Measurements from ENCODE around the gene CRB1. TPM values are rescaled to one million over a fixed set of nuclear protein-coding genes. Genes with fewer than 3 reads are reported as not detected.

CRB1 gene
- total and polyA plus RNA-seq, 8 donors, result 0.09 to 0.31 (median 0.26) TPM

DNA sequence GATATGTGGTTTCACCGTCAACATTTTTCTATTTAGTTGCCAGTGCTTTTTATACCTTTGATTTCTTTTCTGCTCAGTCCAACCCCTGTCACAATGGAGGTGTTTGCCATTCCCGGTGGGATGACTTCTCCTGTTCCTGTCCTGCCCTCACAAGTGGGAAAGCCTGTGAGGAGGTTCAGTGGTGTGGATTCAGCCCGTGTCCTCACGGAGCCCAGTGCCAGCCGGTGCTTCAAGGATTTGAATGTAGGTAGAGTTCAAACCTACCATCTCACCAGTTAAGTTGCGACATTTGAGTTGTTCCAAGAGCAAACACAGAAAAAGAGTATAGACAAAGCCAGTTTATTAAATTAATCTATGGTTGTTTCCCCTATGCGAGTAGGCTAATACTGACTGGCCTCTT, 161.3 kb downstream of the CRB1 start:
- intact Hi-C loops (cut with DNase I), result no loop called here
- ATAC-seq (no peak), DNase-seq (peak in 1 of 4 donors; percentile 51)
- no peaks in the 10 kb centered on the region for H3K36me3 ChIP-seq
- no peaks in the 10 kb centered on the region for H3K4me1 ChIP-seq
- TF ChIP-seq, protein P1, sequence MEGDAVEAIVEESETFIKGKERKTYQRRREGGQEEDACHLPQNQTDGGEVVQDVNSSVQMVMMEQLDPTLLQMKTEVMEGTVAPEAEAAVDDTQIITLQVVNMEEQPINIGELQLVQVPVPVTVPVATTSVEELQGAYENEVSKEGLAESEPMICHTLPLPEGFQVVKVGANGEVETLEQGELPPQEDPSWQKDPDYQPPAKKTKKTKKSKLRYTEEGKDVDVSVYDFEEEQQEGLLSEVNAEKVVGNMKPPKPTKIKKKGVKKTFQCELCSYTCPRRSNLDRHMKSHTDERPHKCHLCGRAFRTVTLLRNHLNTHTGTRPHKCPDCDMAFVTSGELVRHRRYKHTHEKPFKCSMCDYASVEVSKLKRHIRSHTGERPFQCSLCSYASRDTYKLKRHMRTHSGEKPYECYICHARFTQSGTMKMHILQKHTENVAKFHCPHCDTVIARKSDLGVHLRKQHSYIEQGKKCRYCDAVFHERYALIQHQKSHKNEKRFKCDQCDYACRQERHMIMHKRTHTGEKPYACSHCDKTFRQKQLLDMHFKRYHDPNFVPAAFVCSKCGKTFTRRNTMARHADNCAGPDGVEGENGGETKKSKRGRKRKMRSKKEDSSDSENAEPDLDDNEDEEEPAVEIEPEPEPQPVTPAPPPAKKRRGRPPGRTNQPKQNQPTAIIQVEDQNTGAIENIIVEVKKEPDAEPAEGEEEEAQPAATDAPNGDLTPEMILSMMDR (IDR thresholded peaks at IDR 0.05), result no peak
- no peak overlapping the region for H3K27ac ChIP-seq
- no peaks in the 10 kb centered on the region for H3K9me3 ChIP-seq
- no peaks in the 10 kb centered on the region for H3K27me3 ChIP-seq
- H3K4me3 ChIP-seq, result no peak overlapping the region

DNA sequence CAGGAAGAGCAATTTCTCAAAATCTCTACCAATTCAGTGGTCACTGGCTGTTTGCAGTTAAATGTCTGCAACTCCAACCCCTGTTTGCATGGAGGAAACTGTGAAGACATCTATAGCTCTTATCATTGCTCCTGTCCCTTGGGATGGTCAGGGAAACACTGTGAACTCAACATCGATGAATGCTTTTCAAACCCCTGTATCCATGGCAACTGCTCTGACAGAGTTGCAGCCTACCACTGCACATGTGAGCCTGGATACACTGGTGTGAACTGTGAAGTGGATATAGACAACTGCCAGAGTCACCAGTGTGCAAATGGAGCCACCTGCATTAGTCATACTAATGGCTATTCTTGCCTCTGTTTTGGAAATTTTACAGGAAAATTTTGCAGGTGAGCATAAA, 167.2 kb downstream of the CRB1 start:
- Histone ChIP-seq H3K36me3 (no peaks in the 10 kb centered on the region), H3K4me1 (no peaks in the 10 kb centered on the region), H3K27ac (no peak overlapping the region), H3K9me3 (no peaks in the 10 kb centered on the region), H3K27me3 (no peaks in the 10 kb centered on the region), H3K4me3 (no peak overlapping the region)
- ATAC-seq (no peak), DNase-seq (no peak)
- TF ChIP-seq, protein P1 (IDR thresholded peaks at IDR 0.05), result no peak
- intact Hi-C loops (cut with DNase I), result no loop called here

DNA sequence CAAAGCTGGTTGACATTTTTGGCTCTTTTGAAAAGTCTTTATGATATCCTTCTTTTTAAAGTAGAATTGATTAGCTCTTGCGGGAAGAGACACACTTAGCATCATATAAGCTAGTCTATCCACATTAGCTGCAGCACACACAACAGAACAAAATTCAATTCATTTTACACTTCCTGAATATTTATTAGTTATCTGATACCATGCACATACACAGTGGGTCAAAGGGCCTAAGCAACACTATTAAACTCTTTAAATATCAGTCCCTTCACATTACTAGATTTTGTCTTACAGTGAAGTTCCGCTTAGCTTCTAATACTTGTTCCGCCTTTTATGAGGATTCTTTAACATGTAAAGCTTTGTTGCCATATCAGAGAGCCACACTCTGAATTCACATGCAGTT, 169.5 kb downstream of the CRB1 start:
- ATAC-seq (no peak), DNase-seq (no peak)
- intact Hi-C loops (cut with DNase I), result no loop called here
- no peaks in the 10 kb centered on the region for H3K27me3 ChIP-seq
- TF ChIP-seq, protein P1 (IDR thresholded peaks at IDR 0.05), result no peak
- no peaks in the 10 kb centered on the region for H3K4me1 ChIP-seq
- no peak overlapping the region for H3K4me3 ChIP-seq
- H3K36me3 ChIP-seq, result no peaks in the 10 kb centered on the region
- H3K27ac ChIP-seq, result no peak overlapping the region
- H3K9me3 ChIP-seq, result no peaks in the 10 kb centered on the region

DNA sequence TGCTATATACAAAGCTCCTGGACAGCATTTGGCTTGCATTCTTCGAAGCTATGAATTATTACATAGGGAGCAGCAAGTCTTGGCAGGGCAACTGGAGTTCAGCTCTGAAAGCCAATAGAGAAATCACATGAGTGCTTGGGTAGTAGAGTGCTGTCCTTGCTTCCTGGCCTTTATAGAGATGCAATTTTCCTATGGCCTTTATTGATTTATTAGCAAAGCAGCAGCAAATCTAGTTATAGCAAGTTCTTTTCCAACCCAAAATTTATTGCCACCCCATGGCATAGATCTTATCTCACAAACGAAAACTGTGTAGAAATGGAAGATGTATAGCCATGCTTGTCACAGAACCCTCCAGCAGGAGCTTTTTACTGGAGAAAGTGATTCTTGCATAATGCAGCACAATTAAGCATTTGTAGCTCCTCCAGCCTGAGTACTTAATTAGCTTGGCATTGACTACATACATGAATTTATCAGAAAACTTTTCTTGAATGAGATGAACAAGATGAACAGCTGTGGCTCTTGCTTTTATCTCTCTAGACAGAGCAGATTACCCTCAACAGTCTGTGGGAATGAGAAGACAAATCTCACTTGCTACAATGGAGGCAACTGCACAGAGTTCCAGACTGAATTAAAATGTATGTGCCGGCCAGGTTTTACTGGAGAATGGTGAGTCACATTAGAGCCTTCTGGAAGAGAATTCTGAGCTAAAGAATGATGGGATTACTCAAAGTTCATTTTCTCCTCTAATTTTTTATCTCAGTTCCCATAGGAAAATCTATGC, 170.1 kb downstream of the CRB1 start:
- Histone ChIP-seq H3K27me3 (no peaks in the 10 kb centered on the region), H3K4me1 (no peaks in the 10 kb centered on the region), H3K9me3 (no peaks in the 10 kb centered on the region), H3K27ac (no peak overlapping the region), H3K36me3 (no peaks in the 10 kb centered on the region), H3K4me3 (no peak overlapping the region)
- intact Hi-C loops (cut with DNase I), result no loop called here
- DNase-seq (peak in 2 of 4 donors; percentile 25 to 34), ATAC-seq (no peak)
- TF ChIP-seq, protein P1 (IDR thresholded peaks at IDR 0.05), result no peak

DNA sequence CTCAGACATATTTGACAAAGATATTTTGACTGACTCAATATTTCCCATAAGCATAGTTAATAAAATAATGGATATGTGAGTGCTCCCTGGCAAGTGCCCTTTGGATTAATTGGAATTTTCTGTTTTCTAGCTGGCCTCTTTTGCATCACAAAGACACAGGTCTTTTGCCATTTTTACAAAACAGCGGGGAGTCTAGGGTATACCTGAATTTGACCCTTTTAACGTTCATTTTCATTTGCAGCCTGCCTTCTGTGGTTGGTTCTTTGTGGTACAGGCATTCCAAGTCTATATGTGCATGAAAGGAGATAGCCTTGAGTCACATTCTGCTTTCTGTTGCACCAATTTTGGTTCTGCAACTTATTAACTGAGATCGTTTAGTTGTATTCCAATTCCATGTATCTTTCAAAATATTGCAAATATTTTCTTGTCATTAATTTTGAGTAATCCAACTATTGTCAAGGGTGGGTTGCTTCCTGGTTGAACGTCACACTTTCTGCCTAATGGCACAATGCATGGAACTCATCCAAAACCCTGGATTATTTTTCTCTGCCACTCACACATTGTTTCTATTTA, 171.7 kb downstream of the CRB1 start:
- ATAC-seq (no peak), DNase-seq (no peak)
- Histone ChIP-seq H3K9me3 (no peaks in the 10 kb centered on the region), H3K36me3 (no peaks in the 10 kb centered on the region), H3K4me3 (no peak overlapping the region), H3K4me1 (no peaks in the 10 kb centered on the region), H3K27ac (no peak overlapping the region), H3K27me3 (no peaks in the 10 kb centered on the region)
- intact Hi-C loops (cut with DNase I), result no loop called here
- TF ChIP-seq, protein P1 (IDR thresholded peaks at IDR 0.05), result no peak

Measured in left lung (tissue), 10 donors.